H1 (cell line): ENCODE data around the gene EXOC3L1. TPM values are rescaled to one million over a fixed set of nuclear protein-coding genes. Genes with fewer than 3 reads are reported as not detected.

ENCODE experiments used
- CEBPB ChIP-seq: IDR thresholded peaks from 2 replicates; pipeline ENCODE4 v1.6.1; 2012; ENCODE audit warnings: low read depth, low read length
- CHD7 ChIP-seq: fragments of 300-600 bp; sonication (generic); IDR thresholded peaks from 2 replicates; pipeline ENCODE4 v1.7.1; 2012; ENCODE audit warnings: low read length, moderate library complexity, mild to moderate bottlenecking, inconsistent platforms; ENCODE audit not compliant: insufficient replicate concordance
- JUND ChIP-seq: IDR thresholded peaks from 2 replicates; pipeline ENCODE4 v1.6.1; 2011; ENCODE audit warnings: mild to moderate bottlenecking, improper control_type of control experiment, low read length
- MAX ChIP-seq: IDR thresholded peaks from 2 replicates; pipeline ENCODE4 v1.6.1; 2012; ENCODE audit warnings: inconsistent platforms
- SP4 ChIP-seq: IDR thresholded peaks from 2 replicates; pipeline ENCODE4 v1.6.1; 2012; ENCODE audit warnings: low read length, inconsistent platforms
- SRF ChIP-seq: IDR thresholded peaks from 2 replicates; pipeline ENCODE4 v1.6.1; 2011; ENCODE audit warnings: mild to moderate bottlenecking, low read depth, low read length, moderate library complexity
- TBP ChIP-seq: IDR thresholded peaks from 2 replicates; pipeline ENCODE4 v1.6.1; 2011; ENCODE audit warnings: low read depth, low read length, improper control_type of control experiment
- USF2 ChIP-seq: IDR thresholded peaks from 2 replicates; pipeline ENCODE4 v1.6.1; 2011; ENCODE audit warnings: low read length, improper control_type of control experiment
- polyA plus RNA-seq, 7 experiments: library from polyadenylated mRNA; depleted of rRNA in 3 of 7; stranded (reverse) in 5 of 7; unstranded in 2 of 7; fragments of >200 nt in 5 of 7; fragments of 200-250 nt in 2 of 7; gene quantifications; 1 replicate in 5 of 7; 2 replicates in 1 of 7; 4 replicates in 1 of 7; pipeline versions ENCODE4 v1.2.1 to v1.2.3, GENCODE V29; 2011 to 2013; ENCODE audit warnings: missing spikeins in 2 of 7, mixed read lengths in 2 of 7
- total RNA-seq: library from RNA; stranded (reverse); fragmentation: NEBNext Ultra II Directional; extraction: Animal tissue kit (Norgen Biotek cat#: 25700); gene quantifications from 2 replicates; pipeline ENCODE4 v1.2.1, GENCODE V29; 2021

The EXOC3L1 gene
- total and polyA plus RNA-seq, 2 of the 8 experiments (the other 6 are each of a cell fraction or from before 2014, with no cell fraction given): 1.3 TPM

DNA sequence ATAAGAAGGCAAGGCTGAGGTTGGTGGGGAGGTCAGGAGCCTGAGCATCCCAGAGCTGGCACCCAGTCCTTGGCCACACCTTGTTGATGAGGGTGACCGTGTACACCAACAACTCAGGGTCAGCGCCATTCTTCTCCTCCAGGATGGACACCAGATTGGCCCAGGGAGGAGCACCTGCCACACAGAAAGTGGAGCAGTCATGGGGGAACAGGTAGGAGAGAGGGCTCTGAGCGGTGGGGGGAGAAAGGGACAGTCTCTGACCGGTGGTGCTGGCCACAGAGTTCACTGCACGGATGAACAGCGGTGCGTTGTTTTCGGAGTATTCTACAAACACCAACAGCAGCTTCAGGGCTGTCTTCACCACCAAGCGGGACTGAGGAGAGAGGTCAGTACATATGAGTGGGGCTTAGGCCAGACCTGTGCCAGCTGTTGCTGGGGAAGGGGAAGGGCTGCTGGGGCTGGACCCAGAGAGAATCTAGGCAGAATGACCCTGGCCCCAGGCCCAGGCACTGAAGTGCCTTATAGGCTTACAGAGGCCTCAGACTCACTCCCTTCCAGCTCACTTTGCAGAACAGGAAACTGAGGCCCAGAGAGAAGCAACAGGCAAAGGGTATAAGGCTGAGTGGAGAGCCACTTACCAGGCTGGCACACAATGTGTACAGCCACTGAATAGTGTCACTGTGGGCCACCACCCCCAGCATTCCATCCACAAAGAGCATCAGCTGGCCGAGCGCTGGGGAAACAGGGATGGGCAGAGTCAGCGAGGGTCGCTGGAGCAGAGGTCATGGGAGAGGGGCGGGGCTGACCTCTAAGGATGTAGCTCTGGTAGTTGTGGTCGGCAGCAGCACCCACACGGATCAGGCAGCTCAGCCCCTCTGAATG is 47.7 kb upstream of the EXOC3L1 start (continued):
- TF ChIP-seq CHD7 (no peak), TBP (no peak), USF2 (no peak), SRF (no peak), JUND (no peak), MAX (no peak), SP4 (no peak), CEBPB (no peak)
